ENCODE data around the gene PDZD2. TPM values are rescaled to one million over a fixed set of nuclear protein-coding genes. Genes with fewer than 3 reads are reported as not detected.

The PDZD2 gene
- total and polyA plus RNA-seq, 2 experiments from 2014 or later: 8.3 to 16.9 TPM

- H3K36me3 ChIP-seq (ENCODE audit: insufficient read depth): no peaks in the 10 kb centered on the region
- H3K9me3 Mint-ChIP-seq: peaks cover 11% of the 10 kb centered on the region
- ATAC-seq: no peak
- H3K9me2 ChIP-seq (ENCODE audit: insufficient read depth): no peaks in the 10 kb centered on the region
- H2AFZ ChIP-seq: no peak overlapping the region
- H3K27ac ChIP-seq (ENCODE audit: low read depth): no peak overlapping the region
- peaks cover 27% of the 10 kb centered on the region for H3K4me1 Mint-ChIP-seq
- H3K4me1 ChIP-seq (ENCODE audit: insufficient read depth): peaks cover 15% of the 10 kb centered on the region
- no peaks in the 10 kb centered on the region; the same call in 2 of the 3 replicates for H3K36me3 Mint-ChIP-seq (ENCODE audit: low read depth)
- no peak overlapping the region for H3K4me3 Mint-ChIP-seq
- H3K4me3 ChIP-seq: no peak overlapping the region
- H3K27me3 Mint-ChIP-seq (ENCODE audit: insufficient read depth, low read depth, poor library complexity): peaks cover 2% of the 10 kb centered on the region
- H4K20me1 ChIP-seq (replicated peaks; ENCODE audit: insufficient read depth): no peaks in the 10 kb centered on the region
- no peak overlapping the region for H3K4me2 ChIP-seq
- DNase-seq (ENCODE audit: low spot score): no peak
- no peak for TF ChIP-seq CTCF (conservative IDR thresholded peaks at IDR 0.05; ENCODE audit: low read depth in 2 of 2)
- H3K27me3 ChIP-seq (ENCODE audit: insufficient read depth): no peaks in the 10 kb centered on the region
- H3K79me2 ChIP-seq (replicated peaks; ENCODE audit: insufficient read depth): no peaks in the 10 kb centered on the region
- no peak overlapping the region for H3K27ac Mint-ChIP-seq
- H3F3A ChIP-seq (replicated peaks; ENCODE audit: low read depth): no peaks in the 10 kb centered on the region
These were observed 128.6 kb downstream of the PDZD2 start for GRCh38 chr5:31767335-31768031.

GRCh38 chr5:31768046-31768445 is 129.1 kb downstream of the PDZD2 start:
- H3K27me3 Mint-ChIP-seq (ENCODE audit: insufficient read depth, low read depth, poor library complexity): peaks cover 2% of the 10 kb centered on the region
- no peak for TF ChIP-seq POLR2AphosphoS5 (IDR thresholded peaks at IDR 0.05; ENCODE audit: low read depth)
- TF ChIP-seq EZH2phosphoT487 (IDR thresholded peaks at IDR 0.05; ENCODE audit: unreplicated experiment): no peak
- TF ChIP-seq CREB1 (CRISPR knock-in tag; IDR thresholded peaks at IDR 0.05; ENCODE audit: low read depth): no peak
- no peak for TF ChIP-seq JUNB (IDR thresholded peaks at IDR 0.05; ENCODE audit: unreplicated experiment)
- no peak for TF ChIP-seq REST (IDR thresholded peaks at IDR 0.05; ENCODE audit: unreplicated experiment)
- TF ChIP-seq ZNF114 (CRISPR knock-in tag; IDR thresholded peaks at IDR 0.05): no peak
- no peak for TF ChIP-seq STAT1 (IDR thresholded peaks at IDR 0.05; ENCODE audit: unreplicated experiment)
- TF ChIP-seq EZH2 (IDR thresholded peaks at IDR 0.05; ENCODE audit: low read depth, unreplicated experiment): no peak
- no peak for TF ChIP-seq ZNF331 (CRISPR knock-in tag; IDR thresholded peaks at IDR 0.05; ENCODE audit: low read depth)

More at GRCh38 chr5:31768046-31768445, 129.1 kb downstream of the PDZD2 start:
- Mint-ChIP-seq H3K4me1 (peaks cover 27% of the 10 kb centered on the region), H3K36me3 (ENCODE audit: low read depth) (no peaks in the 10 kb centered on the region; the same call in 2 of the 3 replicates), H3K9me3 (peaks cover 14% of the 10 kb centered on the region), H3K4me3 (no peak overlapping the region), H3K27ac (no peak overlapping the region)
- no peaks in the 10 kb centered on the region for H3K79me2 ChIP-seq (replicated peaks; ENCODE audit: insufficient read depth)
- no peaks in the 10 kb centered on the region; the same call in 1 of the 2 replicates for H3K36me3 ChIP-seq (ENCODE audit: insufficient read depth)
- peaks cover 15% of the 10 kb centered on the region for H3K4me1 ChIP-seq (ENCODE audit: insufficient read depth)
- no peak overlapping the region for H3K4me2 ChIP-seq
- no peak overlapping the region for H2AFZ ChIP-seq
- H3K4me3 ChIP-seq: no peak overlapping the region
- no peak overlapping the region for H3K27ac ChIP-seq (ENCODE audit: low read depth)
- DNase-seq (ENCODE audit: low spot score): no peak
- ATAC-seq: no peak
- no peaks in the 10 kb centered on the region for H4K20me1 ChIP-seq (replicated peaks; ENCODE audit: insufficient read depth)
- no peaks in the 10 kb centered on the region for H3K27me3 ChIP-seq (ENCODE audit: insufficient read depth)
- peaks cover 5% of the 10 kb centered on the region; the same call in 1 of the 2 replicates for H3K9me2 ChIP-seq (ENCODE audit: insufficient read depth)
- H3F3A ChIP-seq (replicated peaks; ENCODE audit: low read depth): no peaks in the 10 kb centered on the region

Measured in GM23338 (cell line).